NCI-H82 (cell line): ENCODE results near the gene SUCLG1.

Experiments
- DNase-seq: peaks from one replicate; lab custom pipeline; 2025; lab: John Stamatoyannopoulos, UW

The SUCLG1 gene

DNA sequence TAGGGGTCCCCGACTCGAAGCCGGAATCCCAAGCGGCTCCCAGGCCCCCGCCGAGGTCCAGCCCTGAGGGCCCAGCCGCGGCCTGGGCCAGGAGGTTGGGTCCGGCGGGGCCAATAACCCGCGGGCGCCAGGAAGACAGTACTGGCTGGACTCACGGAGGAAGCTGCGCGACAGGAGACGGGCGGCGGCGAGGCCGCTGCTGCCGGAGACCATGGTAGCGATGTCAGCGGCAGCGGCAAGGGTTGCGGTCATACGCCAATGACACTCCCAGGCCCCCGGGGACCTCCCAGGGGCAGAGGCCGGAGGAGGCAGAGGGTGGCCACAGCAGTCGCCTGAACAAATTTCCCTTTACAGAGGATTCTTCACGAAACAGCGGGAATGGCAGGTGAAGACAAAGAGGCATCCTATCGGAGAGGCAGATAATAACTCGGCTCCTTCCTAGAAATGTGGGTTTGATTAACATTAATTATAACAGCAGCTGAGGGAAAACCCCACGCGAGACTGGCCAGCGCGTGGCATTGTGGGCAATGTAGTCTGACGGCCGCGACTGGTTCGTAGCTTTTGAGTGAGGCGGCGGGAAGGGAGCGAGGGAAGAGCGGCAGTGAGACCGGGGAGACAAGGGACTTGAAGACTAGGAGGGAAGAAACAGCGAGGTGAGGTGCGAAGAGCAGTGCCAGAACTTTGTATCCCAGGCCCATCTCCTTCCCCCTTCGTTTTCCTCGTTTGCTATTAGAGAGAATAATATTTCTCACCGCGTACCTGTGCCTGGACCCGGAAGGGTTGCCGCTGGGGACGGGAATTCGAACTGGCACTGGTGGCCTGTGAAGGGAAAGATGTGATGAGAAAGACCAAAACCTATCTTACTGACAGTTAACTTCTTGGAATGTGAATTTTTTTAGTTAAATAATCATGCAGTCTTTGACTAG, at the start of gene SUCLG1:
SUCLG1 (minus strand) TSS at position 263 of the 926 bp plus-strand sequence; CDS start at position 252, 11 bp downstream.
- DNase-seq, result peak; percentile 94

- DNase-seq, result no peak
Observed at GRCh38 chr2:84498150-84498799, 39.2 kb upstream of the SUCLG1 start.

DNA sequence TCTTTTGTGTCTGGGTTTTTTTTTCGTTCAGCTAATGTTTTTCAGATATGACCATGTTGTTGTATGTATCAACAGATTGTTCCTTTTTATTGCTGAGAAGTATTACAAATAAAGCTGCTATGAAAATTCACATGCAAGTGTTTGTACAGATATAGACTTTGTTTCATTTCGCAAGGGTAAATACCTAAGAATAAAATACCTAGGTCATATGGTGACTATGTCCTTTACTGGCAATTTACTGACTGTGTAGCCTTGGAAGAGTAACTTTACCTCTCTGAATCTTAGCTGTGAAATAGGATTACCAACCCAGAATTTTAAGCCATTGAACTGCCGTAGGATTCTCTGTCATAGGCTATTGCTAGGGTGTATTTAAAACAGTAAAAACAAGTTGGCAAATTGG, 38.2 kb upstream of the SUCLG1 start:
- DNase-seq, result no peak

- DNase-seq, result no peak
Observed at GRCh38 chr2:84496386-84496785, 37.3 kb upstream of the SUCLG1 start.

DNA sequence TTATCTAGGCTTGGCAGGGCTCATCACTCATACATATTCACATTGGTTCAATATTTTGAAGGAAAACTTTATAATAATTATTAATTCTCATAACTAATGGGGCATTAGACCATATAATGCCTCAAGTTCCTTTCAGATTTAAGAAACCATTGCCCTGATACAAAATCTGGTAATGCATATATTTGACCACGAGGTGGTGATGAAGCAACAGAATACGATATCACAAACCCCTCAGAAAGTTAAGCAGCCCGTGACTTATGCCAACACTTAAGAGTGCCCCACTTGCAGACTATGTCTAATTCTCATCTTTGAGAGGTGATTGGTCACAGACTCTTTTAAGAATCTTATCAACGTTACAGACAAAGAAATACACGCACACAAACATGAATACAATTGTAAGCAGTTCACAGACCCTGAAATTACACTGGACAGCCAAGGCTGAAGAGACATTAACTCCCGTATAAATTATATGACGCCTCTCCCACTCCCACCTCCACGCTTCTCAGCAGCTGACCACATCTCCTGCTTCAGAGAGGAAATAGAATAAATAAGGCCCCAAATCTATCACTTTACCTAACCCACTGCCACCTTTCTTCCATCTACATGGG, 36.6 kb upstream of the SUCLG1 start:
- DNase-seq, result peak; percentile 80

DNA sequence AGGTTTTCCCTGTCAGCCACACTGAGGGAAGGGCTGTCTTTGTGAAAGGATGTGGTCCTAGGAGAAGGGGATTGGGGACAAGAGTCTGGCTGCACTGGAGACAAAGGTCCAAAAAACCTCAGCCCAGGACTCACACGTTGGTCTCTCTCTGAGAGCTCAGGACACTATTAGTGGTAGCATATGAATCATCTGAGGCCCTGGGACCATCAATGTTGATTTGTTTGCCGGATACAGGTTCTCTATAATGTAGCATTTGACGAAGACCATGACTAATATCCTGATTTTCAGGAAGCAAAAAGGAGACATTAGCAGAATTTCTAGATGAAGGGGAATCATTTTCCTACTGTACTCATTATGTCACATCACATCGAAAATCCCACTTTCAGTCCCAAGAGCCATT, 35.0 kb upstream of the SUCLG1 start:
- no peak for DNase-seq

DNA sequence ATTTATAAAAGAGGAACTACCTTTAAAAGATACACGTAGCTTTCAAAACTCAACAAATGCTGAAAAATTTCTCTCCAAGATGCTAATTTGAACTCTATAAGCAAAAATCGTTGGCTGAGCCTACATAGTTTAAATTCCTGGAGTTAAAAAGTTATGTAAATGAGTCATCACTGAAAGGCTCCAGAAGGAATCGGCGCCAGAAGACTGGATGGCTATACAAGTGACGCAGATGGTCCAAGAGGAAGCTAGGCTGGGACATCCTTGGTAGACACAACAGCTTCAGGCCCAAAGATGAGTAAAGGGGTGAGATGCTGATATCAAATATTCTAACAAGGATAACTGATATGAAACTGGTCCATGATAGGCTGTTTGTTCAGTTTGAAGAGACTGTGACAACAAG, 34.4 kb upstream of the SUCLG1 start:
- no peak for DNase-seq

GRCh38 chr2:84492571-84492970, 33.5 kb upstream of the SUCLG1 start:
- DNase-seq, result no peak

- no peak for DNase-seq
Observed at GRCh38 chr2:84491741-84492140, 32.7 kb upstream of the SUCLG1 start.

DNA sequence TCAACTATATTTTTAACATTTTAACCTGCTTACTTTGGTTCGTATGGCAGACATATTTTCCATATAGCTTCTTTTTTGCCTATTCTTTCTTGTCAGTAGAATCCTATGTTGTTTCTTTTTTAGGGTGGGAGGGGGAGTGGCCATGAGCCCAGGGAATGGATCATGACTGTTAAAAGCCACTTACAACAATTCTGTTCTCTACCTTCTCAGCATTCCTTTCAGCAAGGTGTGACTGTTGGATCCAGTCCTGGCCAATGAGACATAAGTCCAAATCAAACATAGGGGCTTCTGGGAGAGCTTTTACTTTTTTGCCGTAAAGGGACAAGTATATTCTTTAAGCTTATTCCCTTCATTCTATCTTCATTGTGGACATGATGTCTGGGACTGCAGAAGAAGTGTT, 32.2 kb upstream of the SUCLG1 start:
- DNase-seq, result no peak

DNA sequence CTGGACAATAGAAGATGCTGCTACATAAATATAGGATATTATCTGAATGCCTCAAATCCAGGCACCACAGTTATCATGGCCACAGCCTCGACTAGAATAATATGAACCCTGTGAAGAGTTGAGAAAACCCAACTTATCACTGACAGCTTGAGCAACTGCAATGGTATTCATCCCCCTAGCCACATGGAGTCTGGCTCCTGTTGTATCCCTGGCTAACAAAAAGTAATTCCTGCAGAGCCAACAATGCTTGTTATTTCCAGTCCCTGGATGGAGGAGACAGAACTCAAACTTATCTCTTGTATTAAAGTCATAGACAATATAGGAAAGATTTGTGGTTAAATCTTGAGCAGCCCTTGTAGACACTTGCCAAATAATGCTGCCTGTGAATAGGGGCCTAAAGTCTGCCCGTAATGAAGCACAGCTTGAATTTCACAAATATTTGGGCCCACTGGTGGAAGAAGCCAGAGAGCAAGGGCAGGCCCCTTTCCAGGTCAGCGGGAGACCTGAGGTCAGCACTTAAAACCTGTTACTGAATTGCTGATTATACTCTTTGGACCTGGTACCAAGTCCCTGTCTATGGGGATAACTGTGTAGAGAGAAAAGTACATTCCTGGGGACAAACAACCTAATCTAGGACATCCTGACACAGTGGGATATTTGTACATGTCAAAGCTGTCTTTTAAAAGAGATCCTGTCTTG, 28.4 kb upstream of the SUCLG1 start:
- no peak for DNase-seq

DNA sequence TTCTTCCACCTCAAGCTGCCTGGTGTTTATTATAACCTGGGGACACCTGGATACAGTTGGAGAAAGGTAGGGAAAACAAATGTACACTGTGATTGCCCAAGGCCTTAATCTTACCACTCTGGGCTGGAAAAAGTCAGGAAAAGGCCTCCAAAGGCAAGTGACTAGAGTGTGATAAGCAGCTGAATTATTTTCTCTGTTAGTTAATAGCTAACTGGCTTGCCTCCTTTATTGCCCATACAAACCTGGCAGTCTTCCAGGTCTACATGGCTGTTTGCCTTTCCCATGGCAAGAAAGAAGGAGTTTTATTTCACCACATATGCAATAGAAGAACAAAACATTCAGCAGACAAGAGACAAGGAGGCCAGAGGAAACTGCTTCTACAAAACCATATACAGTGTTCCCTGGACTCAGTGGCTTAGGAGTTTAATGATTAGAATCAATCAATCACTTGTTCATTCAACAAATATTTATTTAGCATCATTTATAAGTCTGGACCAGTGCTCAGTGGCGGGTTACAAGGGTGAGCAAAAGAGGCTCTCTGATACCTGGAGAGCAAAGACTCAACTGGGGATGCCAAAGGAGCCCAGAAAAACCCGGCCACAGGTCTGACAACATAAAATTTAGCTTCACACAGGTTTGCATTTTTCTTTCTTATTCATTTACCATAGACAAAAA, 27.5 kb upstream of the SUCLG1 start:
- no peak for DNase-seq

DNA sequence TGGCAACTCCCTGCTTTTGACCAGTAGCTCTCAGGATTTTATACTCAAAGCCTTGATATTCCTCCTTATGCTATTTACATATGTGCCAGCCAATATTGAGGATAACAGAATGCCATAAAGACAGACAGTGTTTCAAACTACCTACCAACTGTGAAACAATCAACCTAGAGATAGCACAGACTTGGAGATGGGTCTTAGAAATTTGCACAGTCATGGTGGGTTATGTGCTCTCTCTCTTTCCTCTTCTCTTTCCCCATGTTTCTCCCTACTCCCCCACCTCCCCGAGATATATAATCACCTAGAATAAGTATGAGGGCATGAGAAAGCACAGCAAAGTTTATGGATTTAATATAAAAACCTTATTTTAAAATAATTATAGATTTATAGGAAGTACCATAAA, 24.2 kb upstream of the SUCLG1 start:
- DNase-seq, result no peak

GRCh38 chr2:84482603-84483002, 23.5 kb upstream of the SUCLG1 start:
- DNase-seq, result no peak

DNA sequence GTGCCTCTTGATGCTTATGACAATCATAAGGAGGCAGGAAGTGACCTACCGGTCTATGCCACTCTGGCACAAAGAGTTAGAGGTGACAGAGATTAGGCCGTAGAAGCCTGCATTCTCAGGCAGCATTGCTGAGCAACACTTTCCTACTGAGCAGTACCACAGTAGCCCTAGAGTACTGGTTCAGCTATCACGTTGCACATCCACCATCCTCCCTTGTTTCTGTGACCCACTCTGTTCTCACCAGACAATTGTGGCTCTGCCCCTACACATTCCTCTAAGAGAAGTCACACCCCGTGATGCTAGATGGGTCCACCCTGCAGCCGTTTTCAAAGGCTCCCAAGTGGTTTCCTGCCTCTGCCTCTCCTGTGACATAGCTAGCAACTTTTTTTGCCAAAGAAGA, 22.6 kb upstream of the SUCLG1 start:
- no peak for DNase-seq

GRCh38 chr2:84478867-84479266, 19.8 kb upstream of the SUCLG1 start:
- no peak for DNase-seq

GRCh38 chr2:84477886-84478285, 18.8 kb upstream of the SUCLG1 start:
- peak; percentile 93 for DNase-seq

GRCh38 chr2:84474176-84474575, 15.1 kb upstream of the SUCLG1 start:
- DNase-seq, result no peak

DNA sequence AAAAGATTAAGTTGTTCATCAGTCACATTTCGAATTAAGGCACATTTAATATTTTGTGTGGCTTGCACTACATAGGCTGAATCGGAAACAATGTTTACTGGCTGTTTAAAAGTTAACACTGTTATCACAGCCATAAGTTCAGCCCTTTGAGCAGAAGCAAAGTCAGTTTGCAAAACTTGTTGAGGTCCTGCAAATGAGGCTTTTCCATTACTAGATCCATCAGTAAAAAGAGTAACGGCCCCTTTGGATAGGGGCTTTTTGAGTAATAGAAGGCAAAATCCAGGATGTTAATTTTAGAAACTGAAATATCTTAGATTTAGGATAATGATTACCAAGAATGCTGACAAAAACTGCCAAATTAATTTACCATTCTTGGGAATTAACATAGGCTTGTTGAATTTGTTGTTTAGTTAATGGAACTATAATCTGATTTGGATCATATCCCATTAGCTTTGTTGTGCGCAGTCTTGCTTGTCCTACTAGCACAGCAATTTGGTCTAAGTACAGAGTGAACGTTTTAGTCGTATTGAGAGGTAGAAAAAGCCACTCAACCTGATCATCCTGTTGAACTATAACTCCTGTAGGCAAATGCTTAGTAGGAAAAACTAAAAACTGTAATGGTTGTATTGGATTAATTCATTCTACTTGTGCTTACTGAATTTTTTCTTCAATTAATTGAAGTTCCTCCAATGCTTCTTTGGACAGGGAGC, 13.9 kb upstream of the SUCLG1 start:
- peak; percentile 86 for DNase-seq

DNA sequence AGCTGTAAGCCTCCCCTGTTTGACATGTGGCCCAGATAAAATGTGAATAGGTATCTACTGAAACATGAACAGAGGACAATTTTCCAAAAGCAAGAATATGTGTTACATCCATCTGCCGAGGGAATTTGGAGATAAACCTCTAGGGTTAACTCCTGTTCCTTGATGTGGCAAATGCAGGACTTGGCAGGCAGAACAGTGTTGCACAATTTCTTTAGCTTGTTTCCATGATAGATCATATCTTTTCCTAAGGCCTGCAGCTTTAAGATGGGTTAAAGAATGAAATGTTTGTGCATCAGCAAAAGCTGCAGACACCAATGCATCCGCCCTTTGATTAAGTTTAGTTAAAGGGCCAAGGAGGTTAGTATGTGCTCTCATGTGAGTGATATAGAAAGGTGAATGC, 13.3 kb upstream of the SUCLG1 start:
- peak; percentile 28 for DNase-seq

DNA sequence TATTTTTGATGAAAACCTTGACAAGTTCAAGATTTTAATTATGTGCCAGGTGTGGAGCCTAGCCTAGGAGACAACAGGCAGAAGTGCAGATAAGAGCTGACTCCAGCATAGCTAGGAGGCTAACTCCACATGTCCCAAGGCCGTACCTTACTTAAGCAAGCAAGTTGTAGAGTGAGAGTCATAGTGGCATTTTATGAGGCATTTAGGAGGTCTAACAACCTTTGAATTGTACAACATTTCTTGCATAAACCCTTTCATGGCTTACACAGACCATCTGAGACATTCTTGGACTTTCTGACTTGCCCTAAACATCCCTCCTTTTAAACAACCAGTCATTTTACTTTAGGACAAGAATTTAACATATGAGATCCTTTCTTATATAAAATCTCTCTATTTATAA, 8.3 kb upstream of the SUCLG1 start:
- no peak for DNase-seq
